ENCODE results near the gene MYO9B. TPM values are rescaled to one million over a fixed set of nuclear protein-coding genes. Genes with fewer than 3 reads are reported as not detected.
A peak's percentile ranks its signal among the peaks of the same experiment; 100 is the strongest.

Gene MYO9B
- total and polyA plus RNA-seq, 2 experiments from 2014 or later = 29.9 to 32.4 TPM

DNA sequence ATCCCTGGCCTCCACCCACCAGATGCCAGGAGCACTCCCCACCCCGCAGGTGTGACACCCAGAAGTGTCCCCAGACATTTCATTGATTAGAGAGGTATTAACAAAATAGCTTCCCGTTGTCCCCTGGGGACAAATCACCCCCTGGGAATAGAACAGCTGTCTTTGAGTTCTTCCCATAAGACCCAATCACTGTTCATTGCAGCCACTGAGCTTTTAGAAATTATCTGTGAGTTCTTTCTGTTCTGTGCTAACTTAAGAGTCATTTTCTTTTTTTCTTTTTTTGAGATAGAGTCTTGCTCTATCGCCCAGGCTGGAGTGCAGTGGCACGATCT is 32.8 kb downstream of the MYO9B start:
- no peak for DNase-seq (ENCODE audit: low spot score)
- peak overlapping the region; percentile 81 for H3K27ac ChIP-seq
- no peak overlapping the region for H3K4me3 ChIP-seq
- peaks cover 10% of the 10 kb centered on the region for H3K4me1 ChIP-seq (ENCODE audit: insufficient read depth)
- peaks cover 31% of the 10 kb centered on the region for H3K79me2 ChIP-seq
- no peak for TF ChIP-seq EZH2phosphoT487 (IDR thresholded peaks at IDR 0.05; ENCODE audit: low read depth, severe bottlenecking, unreplicated experiment)
- no peak for TF ChIP-seq EZH2 (IDR thresholded peaks at IDR 0.05; ENCODE audit: borderline replicate concordance)
- TF ChIP-seq, protein P1, sequence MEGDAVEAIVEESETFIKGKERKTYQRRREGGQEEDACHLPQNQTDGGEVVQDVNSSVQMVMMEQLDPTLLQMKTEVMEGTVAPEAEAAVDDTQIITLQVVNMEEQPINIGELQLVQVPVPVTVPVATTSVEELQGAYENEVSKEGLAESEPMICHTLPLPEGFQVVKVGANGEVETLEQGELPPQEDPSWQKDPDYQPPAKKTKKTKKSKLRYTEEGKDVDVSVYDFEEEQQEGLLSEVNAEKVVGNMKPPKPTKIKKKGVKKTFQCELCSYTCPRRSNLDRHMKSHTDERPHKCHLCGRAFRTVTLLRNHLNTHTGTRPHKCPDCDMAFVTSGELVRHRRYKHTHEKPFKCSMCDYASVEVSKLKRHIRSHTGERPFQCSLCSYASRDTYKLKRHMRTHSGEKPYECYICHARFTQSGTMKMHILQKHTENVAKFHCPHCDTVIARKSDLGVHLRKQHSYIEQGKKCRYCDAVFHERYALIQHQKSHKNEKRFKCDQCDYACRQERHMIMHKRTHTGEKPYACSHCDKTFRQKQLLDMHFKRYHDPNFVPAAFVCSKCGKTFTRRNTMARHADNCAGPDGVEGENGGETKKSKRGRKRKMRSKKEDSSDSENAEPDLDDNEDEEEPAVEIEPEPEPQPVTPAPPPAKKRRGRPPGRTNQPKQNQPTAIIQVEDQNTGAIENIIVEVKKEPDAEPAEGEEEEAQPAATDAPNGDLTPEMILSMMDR (IDR thresholded peaks at IDR 0.05; ENCODE audit: poor library complexity) = no peak
- WGBS (ENCODE audit: low lambda C conversion rate, missing lambda C conversion rate) = 92% methylated on average over 4 of the region's 4 CpGs
- no peak overlapping the region for H2AFZ ChIP-seq
- no peaks in the 10 kb centered on the region for H4K20me1 ChIP-seq (ENCODE audit: insufficient read depth, poor library complexity, severe bottlenecking)
- no peaks in the 10 kb centered on the region for H3K27me3 ChIP-seq
- H3K4me2 ChIP-seq = peak overlapping the region; percentile 56
- no peaks in the 10 kb centered on the region for H3K36me3 ChIP-seq (replicated peaks; ENCODE audit: insufficient read depth, low read depth)
- H3K9me2 ChIP-seq (replicated peaks; ENCODE audit: insufficient read depth) = no peaks in the 10 kb centered on the region
- no peaks in the 10 kb centered on the region for H3K9me3 ChIP-seq (ENCODE audit: low read depth)

DNA sequence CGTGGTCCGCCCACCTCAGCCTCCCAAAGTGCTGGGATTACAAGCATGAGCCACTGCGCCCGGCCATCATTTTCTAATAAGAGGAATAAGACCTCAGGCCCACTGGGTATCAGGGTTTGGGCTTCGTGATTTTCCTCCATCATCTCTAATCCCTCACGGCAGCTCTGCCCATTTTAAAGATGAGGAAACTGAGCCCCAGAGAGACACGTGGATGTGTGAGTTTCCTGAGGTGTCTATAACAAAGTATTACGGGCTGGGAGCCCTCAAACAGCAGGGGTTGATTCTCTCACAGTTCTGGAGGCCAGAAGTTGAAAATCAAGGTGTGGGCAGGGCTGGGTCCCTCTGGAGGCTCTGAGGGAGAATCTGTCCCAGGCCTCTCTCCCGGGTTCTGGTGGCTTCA is 33.7 kb downstream of the MYO9B start:
- H3K4me1 ChIP-seq (ENCODE audit: insufficient read depth) = peaks cover 10% of the 10 kb centered on the region
- peaks cover 26% of the 10 kb centered on the region for H3K79me2 ChIP-seq
- H3K4me2 ChIP-seq = no peak overlapping the region
- TF ChIP-seq EZH2 (IDR thresholded peaks at IDR 0.05; ENCODE audit: borderline replicate concordance) (no peak), EZH2phosphoT487 (IDR thresholded peaks at IDR 0.05; ENCODE audit: low read depth, severe bottlenecking, unreplicated experiment) (no peak)
- TF ChIP-seq, protein P1 (IDR thresholded peaks at IDR 0.05; ENCODE audit: poor library complexity) = no peak
- WGBS (ENCODE audit: low lambda C conversion rate, missing lambda C conversion rate) = 95% methylated on average over 9 of the region's 9 CpGs
- no peak overlapping the region for H3K4me3 ChIP-seq
- no peak overlapping the region for H2AFZ ChIP-seq
- no peaks in the 10 kb centered on the region for H3K27me3 ChIP-seq
- no peak overlapping the region for H3K27ac ChIP-seq
- no peaks in the 10 kb centered on the region for H3K36me3 ChIP-seq (replicated peaks; ENCODE audit: insufficient read depth, low read depth)
- H3K9me2 ChIP-seq (replicated peaks; ENCODE audit: insufficient read depth) = no peaks in the 10 kb centered on the region
- no peak for DNase-seq (ENCODE audit: low spot score)
- H4K20me1 ChIP-seq (ENCODE audit: insufficient read depth, poor library complexity, severe bottlenecking) = no peaks in the 10 kb centered on the region
- no peaks in the 10 kb centered on the region for H3K9me3 ChIP-seq (ENCODE audit: low read depth)

DNA sequence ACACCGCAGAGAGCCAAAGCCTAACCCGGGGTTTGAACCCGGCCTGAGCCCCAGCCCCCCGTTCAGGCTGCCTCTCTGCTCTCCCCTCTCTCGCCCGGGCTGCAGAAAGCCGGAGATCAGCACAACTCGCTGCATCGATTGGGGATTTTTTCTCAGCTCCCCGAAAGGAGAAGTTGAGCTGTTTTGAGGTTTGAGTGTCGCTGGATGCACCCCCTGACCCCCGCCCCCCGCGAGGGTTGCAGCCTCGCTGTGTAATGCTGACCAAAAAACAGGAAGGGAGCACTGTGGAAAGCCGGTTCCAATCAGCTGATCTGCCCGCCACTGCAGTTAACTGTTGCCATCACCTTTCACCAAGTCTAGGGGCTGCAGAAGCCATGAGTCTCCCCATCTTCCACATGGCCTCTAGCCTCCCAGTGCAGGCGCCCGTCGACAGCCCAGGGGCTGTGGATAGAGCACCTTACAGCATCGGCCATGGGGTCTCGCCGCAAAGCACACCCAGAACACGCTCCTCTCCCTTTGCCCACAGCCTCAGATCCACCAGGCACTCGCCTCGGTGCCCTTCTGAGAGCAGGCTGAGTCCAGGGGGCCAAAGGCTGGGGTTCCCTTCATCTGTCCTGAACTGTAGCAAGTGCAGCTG is 34.5 kb downstream of the MYO9B start:
- Histone ChIP-seq H3K4me3 (no peak overlapping the region), H3K27me3 (no peaks in the 10 kb centered on the region), H3K27ac (no peak overlapping the region), H3K4me1 (ENCODE audit: insufficient read depth) (peaks cover 10% of the 10 kb centered on the region), H2AFZ (no peak overlapping the region), H4K20me1 (ENCODE audit: insufficient read depth, poor library complexity, severe bottlenecking) (no peaks in the 10 kb centered on the region), H3K9me3 (ENCODE audit: low read depth) (no peaks in the 10 kb centered on the region), H3K36me3 (replicated peaks; ENCODE audit: insufficient read depth, low read depth) (no peaks in the 10 kb centered on the region), H3K9me2 (replicated peaks; ENCODE audit: insufficient read depth) (no peaks in the 10 kb centered on the region), H3K4me2 (no peak overlapping the region), H3K79me2 (peaks cover 25% of the 10 kb centered on the region)
- no peak for DNase-seq (ENCODE audit: low spot score)
- no peak for TF ChIP-seq EZH2 (IDR thresholded peaks at IDR 0.05; ENCODE audit: borderline replicate concordance)
- TF ChIP-seq, protein P1 (IDR thresholded peaks at IDR 0.05; ENCODE audit: poor library complexity) = no peak
- TF ChIP-seq EZH2phosphoT487 (IDR thresholded peaks at IDR 0.05; ENCODE audit: low read depth, severe bottlenecking, unreplicated experiment) = no peak
- WGBS (ENCODE audit: low lambda C conversion rate, missing lambda C conversion rate) = 96% methylated on average over 24 of the region's 26 CpGs

Data from hepatocyte (in vitro differentiated cells).